HG03442 (cell line): ENCODE data around the gene TNFRSF8.
"Not testable (repeated sequence)": the region's sequence is repeated elsewhere in the genome, so short reads cannot be mapped to it uniquely, and the experiment has no call there.

Source experiments
- ATAC-seq: cut with Tn5 transposase; IDR thresholded peaks from one replicate; pipeline ENCODE4 v1.9.1; 2021; ENCODE audit warnings: mild to moderate bottlenecking, moderate library complexity; ENCODE audit not compliant: unreplicated experiment

TNFRSF8 gene

GRCh38 chr1:12038356-12039163 is 24.5 kb upstream of the TNFRSF8 start:
- ATAC-seq = no peak

GRCh38 chr1:12039164-12039525 is 24.0 kb upstream of the TNFRSF8 start:
- no peak for ATAC-seq

- peak; percentile 39 for ATAC-seq
Observed at GRCh38 chr1:12039824-12040456, 23.2 kb upstream of the TNFRSF8 start.

GRCh38 chr1:12040457-12041051 is 22.5 kb upstream of the TNFRSF8 start:
- ATAC-seq = peak; percentile 68

- not testable (repeated sequence) for ATAC-seq
Observed at GRCh38 chr1:12044187-12044877, 18.8 kb upstream of the TNFRSF8 start.

GRCh38 chr1:12046749-12047119 is 16.4 kb upstream of the TNFRSF8 start:
- ATAC-seq = no peak

GRCh38 chr1:12047120-12047876 is 15.8 kb upstream of the TNFRSF8 start:
- peak; percentile 34 for ATAC-seq

- ATAC-seq = no peak
Observed at GRCh38 chr1:12048372-12048771, 14.7 kb upstream of the TNFRSF8 start.

GRCh38 chr1:12049616-12050015 is 13.5 kb upstream of the TNFRSF8 start:
- no peak for ATAC-seq

- ATAC-seq = no peak
Observed at GRCh38 chr1:12051361-12051760, 11.7 kb upstream of the TNFRSF8 start.

GRCh38 chr1:12052008-12052573 is 11.0 kb upstream of the TNFRSF8 start:
- peak; percentile 63 for ATAC-seq

GRCh38 chr1:12052997-12053686 is 10.0 kb upstream of the TNFRSF8 start:
- ATAC-seq = no peak

GRCh38 chr1:12053752-12054548 is 9.2 kb upstream of the TNFRSF8 start:
- ATAC-seq = no peak

GRCh38 chr1:12055259-12055658 is 7.8 kb upstream of the TNFRSF8 start:
- no peak for ATAC-seq

GRCh38 chr1:12056331-12056841 is 6.7 kb upstream of the TNFRSF8 start:
- no peak for ATAC-seq

GRCh38 chr1:12057382-12057781 is 5.7 kb upstream of the TNFRSF8 start:
- no peak for ATAC-seq

GRCh38 chr1:12057940-12058687 is 5.0 kb upstream of the TNFRSF8 start:
- no peak for ATAC-seq

GRCh38 chr1:12059226-12059625 is 3.9 kb upstream of the TNFRSF8 start:
- no peak for ATAC-seq
